ENCODE data around the gene NUFIP2. TPM values are rescaled to one million over a fixed set of nuclear protein-coding genes. Genes with fewer than 3 reads are reported as not detected.

Gene NUFIP2
- total RNA-seq (2022; extraction: Qiagen RNA extraction; ENCODE audit: low read depth) = 48.8 to 88.0 TPM (median 60.7 TPM) in 5 replicates

GRCh38 chr17:29293890-29294579 lies at the start of gene NUFIP2:
Gene NUFIP2 (minus strand): TSS chr17:29294148. CDS start chr17:29294059, 89 bp downstream.

GRCh38 chr17:29246628-29247027 lies 47.3 kb downstream of the NUFIP2 start, which contains the start of gene CRYBA1:
Gene CRYBA1 (plus strand): TSS chr17:29246859. CDS start chr17:29246864, 5 bp downstream.

Other genes starting within 250 kb of the NUFIP2 start
- gene MYO18A, start 113.8 kb downstream of the NUFIP2 start, total RNA-seq (2022; extraction: Qiagen RNA extraction; ENCODE audit: low read depth) = 18.4 to 33.9 TPM (median 28.9 TPM) in 5 replicates
- not detected in 5 replicates for gene CRYBA1, start 47.3 kb downstream of the NUFIP2 start, total RNA-seq (2022; extraction: Qiagen RNA extraction; ENCODE audit: low read depth)
- gene TAOK1, start 96.2 kb upstream of the NUFIP2 start, total RNA-seq (2022; extraction: Qiagen RNA extraction; ENCODE audit: low read depth) = 10.3 to 29.4 TPM (median 21.6 TPM) in 5 replicates

Data from A549 treated with ZK216348 at 1 μM for 4 hours (cell line).